SK-N-SH (cell line): ENCODE data around the gene SIGLEC9. TPM values are rescaled to one million over a fixed set of nuclear protein-coding genes. Genes with fewer than 3 reads are reported as not detected.

Source experiments
- CTCF ChIA-PET: fragments of 300-600, 350-600 bp; formaldehyde crosslinking; extraction: SDS; loops from one replicate; lab custom pipeline; 2021; lab: Yijun Ruan, JAX
- POLR2A ChIA-PET: fragments of 350-600 bp; sonication (Branson Sonifier 250); formaldehyde crosslinking; extraction: SDS; loops from one replicate; lab custom pipeline; 2020; ENCODE audit warnings: antibody characterized with exemption, inconsistent platforms; lab: Yijun Ruan, JAX
- DNase-seq: peaks from one replicate; pipeline ENCODE4 v3.0.0; 2012
- H2AFZ ChIP-seq: fragments of 200-600 bp; sonication (generic); 2 replicates; pipeline ENCODE4 v1.8.1; 2016; ENCODE audit warnings: antibody characterized with exemption, mild to moderate bottlenecking, low read depth
- H3F3A ChIP-seq: fragments of 200-600 bp; sonication (generic); replicated peaks from 2 replicates; pipeline ENCODE3; 2016; ENCODE audit warnings: antibody characterized with exemption, mild to moderate bottlenecking; ENCODE audit not compliant: insufficient read depth
- H3K27ac ChIP-seq, 2 experiments: fragments of 200-500 bp in 1 of 2; fragments of 200-600 bp in 1 of 2; sonication (Bioruptor generic) in 1 of 2; sonication (generic), shearing (Covaris generic) in 1 of 2; 2 replicates each; pipeline versions ENCODE4 v1.5.1 to v1.6.1; 2014 to 2016; ENCODE audit warnings: low read depth in 2 of 2, inconsistent platforms in 1 of 2, low read length in 1 of 2, mild to moderate bottlenecking in 1 of 2, mixed read lengths in 1 of 2
- H3K27me3 ChIP-seq: fragments of 200-600 bp; sonication (generic), shearing (Covaris generic); 2 replicates; pipeline ENCODE4 v1.6.1; 2016; ENCODE audit warnings: mixed run types; ENCODE audit not compliant: insufficient read depth
- H3K36me3 ChIP-seq, 2 experiments: fragments of 200-500 bp in 1 of 2; fragments of 200-600 bp in 1 of 2; sonication (Bioruptor generic) in 1 of 2; sonication (generic) in 1 of 2; replicated peaks in 1 of 2; 2 replicates each; pipeline versions ENCODE3 to v1.5.1; 2014 to 2016; ENCODE audit warnings: low read length in 1 of 2, mild to moderate bottlenecking in 1 of 2; ENCODE audit not compliant: insufficient read depth in 2 of 2, control insufficient read depth in 1 of 2
- H3K4me1 ChIP-seq, 2 experiments: fragments of 200-500 bp in 1 of 2; fragments of 200-600 bp in 1 of 2; sonication (Bioruptor generic) in 1 of 2; sonication (generic), shearing (Covaris generic) in 1 of 2; 2 replicates each; pipeline versions ENCODE4 v1.5.1 to v1.6.1; 2014 to 2016; ENCODE audit warnings: low read depth in 1 of 2, low read length in 1 of 2, mixed run types in 1 of 2; ENCODE audit not compliant: insufficient read depth in 2 of 2, control insufficient read depth in 1 of 2
- H3K4me2 ChIP-seq: fragments of 200-600 bp; sonication (generic), shearing (Covaris generic); 2 replicates; pipeline ENCODE4 v1.6.1; 2017; ENCODE audit warnings: mixed run types
- H3K4me3 ChIP-seq, 2 experiments: fragments of 200-500 bp in 1 of 2; fragments of 200-600 bp in 1 of 2; sonication (Bioruptor generic) in 1 of 2; sonication (generic), shearing (Covaris generic) in 1 of 2; 2 replicates each; pipeline versions ENCODE4 v1.5.1 to v1.8.1; 2014 to 2016; ENCODE audit warnings: low read depth in 2 of 2, inconsistent platforms in 1 of 2, low read length in 1 of 2, mild to moderate bottlenecking in 1 of 2, mixed read lengths in 1 of 2, moderate library complexity in 1 of 2
- H3K79me2 ChIP-seq: fragments of 200-600 bp; sonication (generic); 2 replicates; pipeline ENCODE4 v1.8.1; 2017; ENCODE audit warnings: mild to moderate bottlenecking; ENCODE audit not compliant: insufficient read depth
- H3K9ac ChIP-seq: fragments of 200-600 bp; sonication (generic); 2 replicates; pipeline ENCODE4 v1.6.1; 2017; ENCODE audit warnings: mixed run types
- H3K9me2 ChIP-seq: fragments of 200-600 bp; sonication (generic); 2 replicates; pipeline ENCODE4 v1.6.1; 2017; ENCODE audit warnings: mixed run types
- H3K9me3 ChIP-seq: fragments of 200-600 bp; sonication (generic); 2 replicates; pipeline ENCODE4 v1.6.1; 2017; ENCODE audit warnings: mixed run types, mild to moderate bottlenecking, moderate library complexity
- H4K20me1 ChIP-seq: fragments of 200-600 bp; sonication (generic); 2 replicates; pipeline ENCODE4 v1.6.1; 2017; ENCODE audit warnings: mild to moderate bottlenecking, mixed run types; ENCODE audit not compliant: insufficient read depth
- ELF1 ChIP-seq: IDR thresholded peaks from 2 replicates; pipeline ENCODE4 v1.4.0; 2012
- FOSL2 ChIP-seq: IDR thresholded peaks from 2 replicates; pipeline ENCODE4 v1.4.0; 2012; ENCODE audit warnings: low read depth, mild to moderate bottlenecking, moderate library complexity, borderline replicate concordance
- FOXM1 ChIP-seq: IDR thresholded peaks from 2 replicates; pipeline ENCODE4 v1.4.0; 2012; ENCODE audit warnings: low read depth, mild to moderate bottlenecking
- GABPA ChIP-seq: IDR thresholded peaks from 2 replicates; pipeline ENCODE4 v1.4.0; 2012; ENCODE audit warnings: low read depth, mild to moderate bottlenecking
- JUND ChIP-seq: IDR thresholded peaks from 2 replicates; pipeline ENCODE4 v1.4.0; 2012
- MEF2A ChIP-seq: IDR thresholded peaks from 2 replicates; pipeline ENCODE4 v1.4.0; 2012; ENCODE audit warnings: low read depth, borderline replicate concordance
- RCOR1 ChIP-seq: fragments of 150-350 bp; IDR thresholded peaks from 2 replicates; pipeline ENCODE4 v1.6.1; 2017; ENCODE audit warnings: antibody characterized with exemption, low read length
- RFX5 ChIP-seq: IDR thresholded peaks from 2 replicates; pipeline ENCODE4 v1.6.1; 2012; ENCODE audit warnings: mild to moderate bottlenecking, improper control_type of control experiment, low read length
- RXRA ChIP-seq: IDR thresholded peaks from 2 replicates; pipeline ENCODE4 v1.4.0; 2012; ENCODE audit warnings: low read depth, mild to moderate bottlenecking, borderline replicate concordance
- SMC3 ChIP-seq: IDR thresholded peaks from 2 replicates; pipeline ENCODE4 v1.6.1; 2012; ENCODE audit warnings: low read depth, low read length, improper control_type of control experiment
- TEAD4 ChIP-seq: IDR thresholded peaks from 2 replicates; pipeline ENCODE4 v1.4.0; 2012; ENCODE audit warnings: mild to moderate bottlenecking, borderline replicate concordance; ENCODE audit not compliant: insufficient read depth
- WGBS: methylation state at CpG from one replicate; pipeline ENCODE4 v1.1.6; 2017; ENCODE audit warnings: low lambda C conversion rate; 5-methylcytosine and 5-hydroxymethylcytosine counted together
- polyA plus RNA-seq, 3 experiments: library from polyadenylated mRNA; depleted of rRNA; stranded (reverse); fragments of >200 nt; gene quantifications; 2 replicates each; pipeline ENCODE4 v1.2.3, GENCODE V29; 2012
- TF ChIP-seq, protein P1 (sequence below): fragments of 200-600 bp; sonication (generic); IDR thresholded peaks from 2 replicates; pipeline ENCODE4 v1.6.1; 2017; ENCODE audit warnings: antibody characterized with exemption, mild to moderate bottlenecking, moderate library complexity
- TF ChIP-seq, protein P2 (sequence below): IDR thresholded peaks from 2 replicates; pipeline ENCODE4 v1.4.0; 2012; ENCODE audit warnings: low read depth
- TF ChIP-seq, protein P3 (sequence below): IDR thresholded peaks from 2 replicates; pipeline ENCODE4 v1.4.0; 2012; ENCODE audit warnings: low read depth, borderline replicate concordance
- TF ChIP-seq, protein P4 (sequence below): IDR thresholded peaks from 2 replicates; pipeline ENCODE4 v1.6.1; 2012; ENCODE audit warnings: mild to moderate bottlenecking, low read depth, low read length, moderate library complexity
- TF ChIP-seq, protein P5 (sequence below): IDR thresholded peaks from 2 replicates; pipeline ENCODE4; 2012

SIGLEC9 gene
- polyA plus RNA-seq, 1 of the 3 experiments (the other 2 are of a cell fraction) = not detected

DNA sequence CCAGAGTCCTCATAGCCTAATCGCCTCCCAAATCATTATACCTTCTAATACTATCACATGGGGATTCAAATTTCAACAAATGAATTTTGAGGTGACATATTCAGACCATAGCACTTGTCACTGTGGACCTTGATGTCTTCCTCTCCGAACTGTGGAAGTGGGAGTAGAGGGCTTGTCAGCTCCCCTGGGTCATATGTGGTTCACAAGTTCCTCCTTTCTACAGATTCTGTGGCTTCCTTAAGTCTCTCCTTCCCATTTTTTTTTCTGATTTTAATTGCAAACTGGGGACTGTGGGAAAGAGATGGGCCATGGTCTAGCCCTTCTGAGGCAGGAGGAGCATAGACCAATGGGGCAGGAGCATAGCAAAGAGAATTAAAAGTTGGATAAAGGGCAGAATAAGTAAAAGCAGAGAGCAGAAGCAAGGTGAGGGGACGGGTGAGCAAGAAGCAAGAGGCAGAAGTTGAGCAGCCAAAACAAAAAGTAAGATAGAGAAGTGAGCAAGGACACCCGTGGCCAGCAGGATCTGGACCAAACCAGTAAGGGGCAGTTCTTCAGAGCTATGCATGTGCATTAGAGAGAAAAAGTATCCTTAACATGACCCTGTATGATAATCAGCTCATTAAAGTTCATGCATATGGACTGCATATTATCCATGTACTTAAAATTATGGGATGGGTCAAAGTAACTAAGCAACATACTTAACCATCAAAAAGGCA is 14.8 kb downstream of the SIGLEC9 start:
- H3K9me2 ChIP-seq = no peaks in the 10 kb centered on the region
- H4K20me1 ChIP-seq = no peaks in the 10 kb centered on the region
- no peak overlapping the region for H3K9ac ChIP-seq
- H3K79me2 ChIP-seq = no peaks in the 10 kb centered on the region
- no peak overlapping the region for H3K4me2 ChIP-seq
- no peak overlapping the region for H2AFZ ChIP-seq
- H3K36me3 ChIP-seq = no peaks in the 10 kb centered on the region
- H3F3A ChIP-seq = no peaks in the 10 kb centered on the region
- H3K27ac ChIP-seq = no peak overlapping the region
- DNase-seq = no peak
- H3K9me3 ChIP-seq = no peaks in the 10 kb centered on the region
- no peak for TF ChIP-seq MEF2A
- TF ChIP-seq FOSL2 = no peak
- TF ChIP-seq, protein P1, sequence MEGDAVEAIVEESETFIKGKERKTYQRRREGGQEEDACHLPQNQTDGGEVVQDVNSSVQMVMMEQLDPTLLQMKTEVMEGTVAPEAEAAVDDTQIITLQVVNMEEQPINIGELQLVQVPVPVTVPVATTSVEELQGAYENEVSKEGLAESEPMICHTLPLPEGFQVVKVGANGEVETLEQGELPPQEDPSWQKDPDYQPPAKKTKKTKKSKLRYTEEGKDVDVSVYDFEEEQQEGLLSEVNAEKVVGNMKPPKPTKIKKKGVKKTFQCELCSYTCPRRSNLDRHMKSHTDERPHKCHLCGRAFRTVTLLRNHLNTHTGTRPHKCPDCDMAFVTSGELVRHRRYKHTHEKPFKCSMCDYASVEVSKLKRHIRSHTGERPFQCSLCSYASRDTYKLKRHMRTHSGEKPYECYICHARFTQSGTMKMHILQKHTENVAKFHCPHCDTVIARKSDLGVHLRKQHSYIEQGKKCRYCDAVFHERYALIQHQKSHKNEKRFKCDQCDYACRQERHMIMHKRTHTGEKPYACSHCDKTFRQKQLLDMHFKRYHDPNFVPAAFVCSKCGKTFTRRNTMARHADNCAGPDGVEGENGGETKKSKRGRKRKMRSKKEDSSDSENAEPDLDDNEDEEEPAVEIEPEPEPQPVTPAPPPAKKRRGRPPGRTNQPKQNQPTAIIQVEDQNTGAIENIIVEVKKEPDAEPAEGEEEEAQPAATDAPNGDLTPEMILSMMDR = no peak
- no peak for TF ChIP-seq RFX5
- TF ChIP-seq, protein P2, sequence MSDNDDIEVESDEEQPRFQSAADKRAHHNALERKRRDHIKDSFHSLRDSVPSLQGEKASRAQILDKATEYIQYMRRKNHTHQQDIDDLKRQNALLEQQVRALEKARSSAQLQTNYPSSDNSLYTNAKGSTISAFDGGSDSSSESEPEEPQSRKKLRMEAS = no peak
- H3K27me3 ChIP-seq = peaks cover 57% of the 10 kb centered on the region
- H3K4me3 ChIP-seq = no peak overlapping the region
- 2% methylated on average over 4 of the region's 4 CpGs for WGBS
- CTCF ChIA-PET = interaction anchor here (0.9 to 1.7 kb wide), 2 partner anchors 9 to 19 kb away, joined by 3 to 4 read pairs; no protein-coding TSS in a partner anchor
- POLR2A ChIA-PET = no interaction called here
- H3K4me1 ChIP-seq = no peaks in the 10 kb centered on the region

DNA sequence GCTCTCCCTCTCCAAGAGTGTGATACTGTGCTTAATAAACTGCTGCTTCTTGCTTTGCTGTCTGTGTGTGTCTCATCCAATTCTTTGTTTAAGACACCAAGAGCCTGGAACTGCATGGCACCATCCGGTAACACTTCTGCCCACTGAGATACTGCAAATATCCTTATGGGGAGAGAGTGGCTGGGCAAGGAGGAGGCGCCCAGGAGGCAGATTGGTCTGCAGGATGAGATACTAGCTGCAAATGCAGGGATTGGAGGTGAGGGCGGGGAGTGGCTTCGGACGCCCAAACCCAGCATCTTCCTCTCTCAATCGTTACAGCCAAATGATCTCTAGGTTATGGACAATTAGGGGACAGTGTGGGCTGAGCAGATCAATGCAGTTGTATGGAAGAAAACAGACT is 15.7 kb downstream of the SIGLEC9 start:
- Histone ChIP-seq H2AFZ (no peak overlapping the region), H3K4me1 (no peaks in the 10 kb centered on the region), H3K9me3 (no peaks in the 10 kb centered on the region), H3K9me2 (no peaks in the 10 kb centered on the region), H3K36me3 (no peaks in the 10 kb centered on the region), H3K27me3 (peaks cover 65% of the 10 kb centered on the region), H3K9ac (no peak overlapping the region), H3K27ac (no peak overlapping the region), H3K4me3 (no peak overlapping the region), H3K4me2 (no peak overlapping the region), H4K20me1 (no peaks in the 10 kb centered on the region), H3F3A (no peaks in the 10 kb centered on the region), H3K79me2 (no peaks in the 10 kb centered on the region)
- WGBS = 7% methylated on average over 6 of the region's 6 CpGs
- POLR2A ChIA-PET = no interaction called here
- CTCF ChIA-PET = interaction anchor here (1.7 kb wide), 1 partner anchor 10 kb away, joined by 3 read pairs; no protein-coding TSS in a partner anchor
- DNase-seq = no peak
- no peak for TF ChIP-seq RXRA
- no peak for TF ChIP-seq FOXM1
- no peak for TF ChIP-seq RCOR1
- TF ChIP-seq, protein P3, sequence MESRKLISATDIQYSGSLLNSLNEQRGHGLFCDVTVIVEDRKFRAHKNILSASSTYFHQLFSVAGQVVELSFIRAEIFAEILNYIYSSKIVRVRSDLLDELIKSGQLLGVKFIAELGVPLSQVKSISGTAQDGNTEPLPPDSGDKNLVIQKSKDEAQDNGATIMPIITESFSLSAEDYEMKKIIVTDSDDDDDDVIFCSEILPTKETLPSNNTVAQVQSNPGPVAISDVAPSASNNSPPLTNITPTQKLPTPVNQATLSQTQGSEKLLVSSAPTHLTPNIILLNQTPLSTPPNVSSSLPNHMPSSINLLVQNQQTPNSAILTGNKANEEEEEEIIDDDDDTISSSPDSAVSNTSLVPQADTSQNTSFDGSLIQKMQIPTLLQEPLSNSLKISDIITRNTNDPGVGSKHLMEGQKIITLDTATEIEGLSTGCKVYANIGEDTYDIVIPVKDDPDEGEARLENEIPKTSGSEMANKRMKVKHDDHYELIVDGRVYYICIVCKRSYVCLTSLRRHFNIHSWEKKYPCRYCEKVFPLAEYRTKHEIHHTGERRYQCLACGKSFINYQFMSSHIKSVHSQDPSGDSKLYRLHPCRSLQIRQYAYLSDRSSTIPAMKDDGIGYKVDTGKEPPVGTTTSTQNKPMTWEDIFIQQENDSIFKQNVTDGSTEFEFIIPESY = no peak
- TF ChIP-seq, protein P4, sequence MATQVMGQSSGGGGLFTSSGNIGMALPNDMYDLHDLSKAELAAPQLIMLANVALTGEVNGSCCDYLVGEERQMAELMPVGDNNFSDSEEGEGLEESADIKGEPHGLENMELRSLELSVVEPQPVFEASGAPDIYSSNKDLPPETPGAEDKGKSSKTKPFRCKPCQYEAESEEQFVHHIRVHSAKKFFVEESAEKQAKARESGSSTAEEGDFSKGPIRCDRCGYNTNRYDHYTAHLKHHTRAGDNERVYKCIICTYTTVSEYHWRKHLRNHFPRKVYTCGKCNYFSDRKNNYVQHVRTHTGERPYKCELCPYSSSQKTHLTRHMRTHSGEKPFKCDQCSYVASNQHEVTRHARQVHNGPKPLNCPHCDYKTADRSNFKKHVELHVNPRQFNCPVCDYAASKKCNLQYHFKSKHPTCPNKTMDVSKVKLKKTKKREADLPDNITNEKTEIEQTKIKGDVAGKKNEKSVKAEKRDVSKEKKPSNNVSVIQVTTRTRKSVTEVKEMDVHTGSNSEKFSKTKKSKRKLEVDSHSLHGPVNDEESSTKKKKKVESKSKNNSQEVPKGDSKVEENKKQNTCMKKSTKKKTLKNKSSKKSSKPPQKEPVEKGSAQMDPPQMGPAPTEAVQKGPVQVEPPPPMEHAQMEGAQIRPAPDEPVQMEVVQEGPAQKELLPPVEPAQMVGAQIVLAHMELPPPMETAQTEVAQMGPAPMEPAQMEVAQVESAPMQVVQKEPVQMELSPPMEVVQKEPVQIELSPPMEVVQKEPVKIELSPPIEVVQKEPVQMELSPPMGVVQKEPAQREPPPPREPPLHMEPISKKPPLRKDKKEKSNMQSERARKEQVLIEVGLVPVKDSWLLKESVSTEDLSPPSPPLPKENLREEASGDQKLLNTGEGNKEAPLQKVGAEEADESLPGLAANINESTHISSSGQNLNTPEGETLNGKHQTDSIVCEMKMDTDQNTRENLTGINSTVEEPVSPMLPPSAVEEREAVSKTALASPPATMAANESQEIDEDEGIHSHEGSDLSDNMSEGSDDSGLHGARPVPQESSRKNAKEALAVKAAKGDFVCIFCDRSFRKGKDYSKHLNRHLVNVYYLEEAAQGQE = no peak
- no peak for TF ChIP-seq GABPA
- no peak for TF ChIP-seq JUND
- no peak for TF ChIP-seq ELF1
- TF ChIP-seq, protein P1 = no peak
- TF ChIP-seq RFX5 = no peak
- TF ChIP-seq SMC3 = no peak
- TF ChIP-seq TEAD4 = no peak
- TF ChIP-seq, protein P5, sequence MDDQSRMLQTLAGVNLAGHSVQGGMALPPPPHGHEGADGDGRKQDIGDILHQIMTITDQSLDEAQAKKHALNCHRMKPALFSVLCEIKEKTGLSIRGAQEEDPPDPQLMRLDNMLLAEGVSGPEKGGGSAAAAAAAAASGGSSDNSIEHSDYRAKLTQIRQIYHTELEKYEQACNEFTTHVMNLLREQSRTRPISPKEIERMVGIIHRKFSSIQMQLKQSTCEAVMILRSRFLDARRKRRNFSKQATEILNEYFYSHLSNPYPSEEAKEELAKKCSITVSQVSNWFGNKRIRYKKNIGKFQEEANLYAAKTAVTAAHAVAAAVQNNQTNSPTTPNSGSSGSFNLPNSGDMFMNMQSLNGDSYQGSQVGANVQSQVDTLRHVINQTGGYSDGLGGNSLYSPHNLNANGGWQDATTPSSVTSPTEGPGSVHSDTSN = no peak
